Adrenal gland (tissue), 12 donors: ENCODE results near the gene PRICKLE2. TPM values are rescaled to one million over a fixed set of nuclear protein-coding genes. Genes with fewer than 3 reads are reported as not detected.
A peak's percentile ranks its signal among the peaks of the same experiment; 100 is the strongest.

Experiments used
- DNase-seq, 7 donors: peaks; one replicate each; pipeline ENCODE4 v3.0.0-alpha.2; 2019 to 2020
- H3K27ac ChIP-seq, 5 donors: fragments of 200-600 bp; sonication (generic) in 4 of 5; 1 replicate in 3 of 5; 2 replicates in 2 of 5; pipeline versions ENCODE4 v1.5.1 to v1.8.0; 2016 to 2020; ENCODE audit warnings: mild to moderate bottlenecking in 1 of 5
- H3K27me3 ChIP-seq: fragments of 200-600 bp; 2 replicates; pipeline ENCODE4 v1.8.0; 2021
- H3K36me3 ChIP-seq, 2 donors: fragments of 200-600 bp; replicated peaks in 1 of 2; 1 replicate in 1 of 2; 2 replicates in 1 of 2; pipeline versions ENCODE4 v1.5.1 to v1.8.0; 2018 to 2022
- H3K4me1 ChIP-seq, 2 donors: fragments of 200-600 bp; replicated peaks in 1 of 2; 1 replicate in 1 of 2; 2 replicates in 1 of 2; pipeline versions ENCODE4 v1.5.1 to v1.8.0; 2018 to 2021
- H3K4me3 ChIP-seq, 4 donors: fragments of 200-600 bp; sonication (generic) in 3 of 4; one replicate each; pipeline ENCODE4 v1.5.1; 2016 to 2018
- H3K9me3 ChIP-seq, 3 donors: fragments of 200-600 bp; sonication (generic) in 1 of 3; replicated peaks in 1 of 3; 1 replicate in 2 of 3; 2 replicates in 1 of 3; pipeline versions ENCODE4 v1.5.1 to v1.8.0; 2016 to 2021
- POLR2A ChIP-seq, 2 donors: fragments of 450-650 bp; IDR thresholded peaks; one replicate each; pipeline ENCODE4 v1.6.1; 2017; ENCODE audit warnings: antibody characterized with exemption in 2 of 2, mild to moderate bottlenecking in 2 of 2, moderate library complexity in 1 of 2
- WGBS, 4 donors: extraction: QIAGEN DNeasy Blood & Tissue Kit in 2 of 4; methylation state at CpG; one replicate each; pipeline versions ENCODE4 v1.1.5 to v1.1.7; 2013 to 2017; 5-methylcytosine and 5-hydroxymethylcytosine counted together
- intact Hi-C, 2 donors: fragments of 100-400 bp; cut with DNase I; formaldehyde crosslinking; loops; one replicate each; pipeline versions ENCODE4 v1.14.1 to v1.15.0; 2022 to 2023
- polyA plus RNA-seq, 3 donors: library from polyadenylated mRNA; stranded (reverse); fragments of 200-250 nt in 2 of 3; fragments of 350-450 nt in 1 of 3; fragmentation: Illumina TruSeq in 1 of 3; extraction: RNeasy Lipid Tissue Mini Kit (QIAGEN cat#74804) in 1 of 3; gene quantifications; one replicate each; pipeline ENCODE4 v1.2.3, GENCODE V29; 2013 to 2014
- total RNA-seq, 9 donors: library from RNA; depleted of rRNA in 4 of 9; stranded (reverse); fragments of >200 nt in 4 of 9; fragments of 120-200 nt in 1 of 9; fragmentation: NEBNext Ultra II Directional in 1 of 9; extraction: Animal tissue kit (Norgen Biotek cat#: 25700) in 1 of 9; gene quantifications; one replicate each; pipeline versions ENCODE4 v1.1.0 to v1.2.4, GENCODE V29; 2013 to 2023
- TF ChIP-seq, protein P1 (sequence below), 6 experiments: fragments of 450-650 bp in 4 of 6; fragments of 200-600 bp in 2 of 6; sonication (generic) in 1 of 6; IDR thresholded peaks; 1 replicate in 5 of 6; 2 replicates in 1 of 6; pipeline versions ENCODE4 v1.5.1 to v1.8.0; 2016 to 2021; ENCODE audit warnings: antibody characterized with exemption in 6 of 6, mild to moderate bottlenecking in 2 of 6, moderate library complexity in 1 of 6
- donor health status: healthy with polysubstance abuse.
- donor health status: Bipolar disorder and iron deficiency.
- donor health status: DM: yes; HTN: yes; CAD: no.
- donor health status: DM: no; HTN: no; CAD: no.
- donor health status: DM: no; HTN: no; CAD: no.
- donor health status: DM: yes; HTN: yes; CAD: no.

The PRICKLE2 gene
- total and polyA plus RNA-seq, 12 donors, result 1.3 to 15.7 (median 8.1) TPM

DNA sequence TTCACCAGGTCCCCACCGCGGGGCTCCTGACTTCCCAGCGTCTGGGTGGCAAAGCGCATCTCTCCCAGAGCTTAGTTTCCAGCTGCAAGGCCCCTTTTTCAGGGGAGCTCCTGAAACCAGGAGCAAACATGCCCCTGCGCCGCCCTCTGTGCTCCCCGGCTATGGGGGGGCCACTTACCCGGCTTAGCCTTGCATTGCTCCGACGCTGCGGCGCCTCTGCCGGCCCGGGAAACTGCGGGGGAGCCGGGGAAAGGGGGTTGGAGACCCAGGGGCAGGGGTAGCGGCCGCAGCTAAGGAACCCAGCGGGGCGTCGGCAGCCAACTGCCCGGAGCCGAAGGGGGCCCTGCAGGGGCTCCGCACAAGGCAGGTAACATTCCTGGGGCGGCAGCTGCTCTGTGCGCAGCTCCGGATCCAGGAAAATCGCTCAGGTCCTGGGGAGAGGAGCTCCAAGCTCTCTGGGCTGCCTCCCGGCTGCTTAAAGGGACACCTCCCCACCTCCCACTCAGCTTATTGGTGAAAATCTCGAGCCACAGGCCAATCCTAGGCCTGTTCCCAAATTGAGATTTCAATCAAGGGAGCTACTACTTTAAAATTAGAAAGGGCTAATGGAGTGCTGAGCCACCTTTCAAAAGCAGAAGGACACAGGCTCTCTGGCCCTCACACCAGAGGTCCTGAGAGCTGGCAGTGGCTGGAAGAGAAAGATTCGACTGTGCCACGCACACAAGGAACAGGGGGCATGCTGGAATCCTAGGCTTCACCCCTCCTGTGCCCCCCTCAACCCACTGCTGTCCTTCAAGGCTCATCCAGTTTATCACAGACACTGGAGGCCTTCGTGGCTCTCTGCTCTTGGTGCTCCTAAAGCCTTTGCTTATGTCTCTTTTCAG, 42.7 kb upstream of the PRICKLE2 start:
- H3K36me3 ChIP-seq, result no peaks in the 10 kb centered on the region
- TF ChIP-seq, protein P1, sequence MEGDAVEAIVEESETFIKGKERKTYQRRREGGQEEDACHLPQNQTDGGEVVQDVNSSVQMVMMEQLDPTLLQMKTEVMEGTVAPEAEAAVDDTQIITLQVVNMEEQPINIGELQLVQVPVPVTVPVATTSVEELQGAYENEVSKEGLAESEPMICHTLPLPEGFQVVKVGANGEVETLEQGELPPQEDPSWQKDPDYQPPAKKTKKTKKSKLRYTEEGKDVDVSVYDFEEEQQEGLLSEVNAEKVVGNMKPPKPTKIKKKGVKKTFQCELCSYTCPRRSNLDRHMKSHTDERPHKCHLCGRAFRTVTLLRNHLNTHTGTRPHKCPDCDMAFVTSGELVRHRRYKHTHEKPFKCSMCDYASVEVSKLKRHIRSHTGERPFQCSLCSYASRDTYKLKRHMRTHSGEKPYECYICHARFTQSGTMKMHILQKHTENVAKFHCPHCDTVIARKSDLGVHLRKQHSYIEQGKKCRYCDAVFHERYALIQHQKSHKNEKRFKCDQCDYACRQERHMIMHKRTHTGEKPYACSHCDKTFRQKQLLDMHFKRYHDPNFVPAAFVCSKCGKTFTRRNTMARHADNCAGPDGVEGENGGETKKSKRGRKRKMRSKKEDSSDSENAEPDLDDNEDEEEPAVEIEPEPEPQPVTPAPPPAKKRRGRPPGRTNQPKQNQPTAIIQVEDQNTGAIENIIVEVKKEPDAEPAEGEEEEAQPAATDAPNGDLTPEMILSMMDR (IDR thresholded peaks at IDR 0.05), result no peak
- peak; percentile 48 to 52 for TF ChIP-seq POLR2A (IDR thresholded peaks at IDR 0.05)
- H3K4me1 ChIP-seq, result peaks cover 10 to 23% of the 10 kb centered on the region in 2 donors
- peak; percentile 49 to 80 (median 58) for DNase-seq
- peak overlapping the region in 2 of 4 donors; percentile 47 to 76 for H3K4me3 ChIP-seq
- peak overlapping the region in 3 of 5 donors; percentile 23 to 89 (median 76) for H3K27ac ChIP-seq
- 6 to 28% (median 10%) methylated on average over 3 to 33 of the region's 33 CpGs for WGBS, 4 donors
- no peaks in the 10 kb centered on the region for H3K9me3 ChIP-seq
- intact Hi-C loops, result no loop called here
- H3K27me3 ChIP-seq, result no peaks in the 10 kb centered on the region

DNA sequence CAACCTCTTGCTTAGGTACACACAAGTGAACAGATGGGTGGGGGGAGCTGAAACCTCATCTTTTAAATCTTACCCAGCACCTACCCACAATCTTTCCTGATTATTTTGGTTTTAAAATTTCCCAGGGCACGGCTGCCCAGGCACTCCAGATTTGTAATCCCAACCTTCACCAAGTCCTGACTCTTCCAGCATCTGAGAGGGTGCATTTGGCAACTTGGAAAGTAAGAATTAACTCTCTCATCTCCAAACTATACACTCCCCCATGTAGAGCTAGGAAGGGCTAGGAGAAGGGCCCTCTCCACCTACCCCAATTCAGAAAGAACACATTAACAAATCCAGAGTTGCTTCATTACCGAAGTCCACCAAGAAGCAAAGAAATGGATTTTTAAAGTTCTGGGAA, 41.7 kb upstream of the PRICKLE2 start:
- WGBS, 4 donors, result 39 to 47% (median 44%) methylated on average over 2 of the region's 2 CpGs
- no peak for TF ChIP-seq POLR2A (IDR thresholded peaks at IDR 0.05)
- TF ChIP-seq, protein P1 (IDR thresholded peaks at IDR 0.05), result no peak
- intact Hi-C loops, result no loop called here
- DNase-seq, result no peak
- Histone ChIP-seq H3K4me3 (peak overlapping the region in 1 of 4 donors; percentile 76), H3K27ac (peak overlapping the region in 3 of 5 donors; percentile 28 to 89 (median 76)), H3K36me3 (no peaks in the 10 kb centered on the region), H3K9me3 (no peaks in the 10 kb centered on the region), H3K27me3 (no peaks in the 10 kb centered on the region), H3K4me1 (peaks cover 10 to 23% of the 10 kb centered on the region in 2 donors)

DNA sequence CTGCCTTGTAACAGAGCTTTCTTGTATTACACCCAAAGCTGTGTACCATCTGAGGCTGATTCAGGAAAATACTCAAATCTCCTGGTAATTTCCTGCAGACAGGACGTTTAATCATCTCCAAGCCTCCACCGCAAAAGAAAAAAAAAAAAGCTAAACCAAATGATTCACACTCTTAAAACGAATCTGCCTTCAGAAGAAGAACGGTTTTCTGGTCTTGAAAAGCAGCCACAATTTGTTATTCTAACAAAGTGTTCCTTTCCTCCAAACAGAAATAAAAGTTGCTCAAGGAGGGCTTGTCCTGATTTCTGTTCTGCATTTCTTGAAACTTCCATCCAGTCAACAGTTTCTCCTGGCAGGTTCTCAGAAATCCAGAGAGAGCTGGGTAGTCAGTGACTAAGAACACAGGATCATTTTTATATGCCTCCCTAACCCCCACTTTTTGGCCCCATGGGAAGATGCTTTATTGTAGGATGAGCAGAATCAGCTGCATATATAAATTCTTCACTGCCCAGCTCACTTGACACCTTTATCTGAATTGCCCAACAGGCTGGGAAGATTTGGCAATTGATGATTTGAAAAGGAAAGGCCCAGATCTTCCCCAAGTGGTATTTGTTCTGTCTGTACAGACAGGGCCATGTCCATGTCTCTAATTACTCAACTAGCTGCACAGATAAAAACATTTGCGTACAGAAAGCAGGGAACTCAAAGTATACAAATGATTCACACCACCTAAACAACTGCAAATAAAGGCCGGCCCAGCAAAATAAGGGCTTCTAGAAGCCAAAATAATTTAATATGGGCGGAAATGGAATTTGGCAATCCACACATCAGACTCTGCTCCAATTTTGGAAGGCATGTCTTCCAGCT, 41.0 kb upstream of the PRICKLE2 start:
- peak in 6 of 7 donors; percentile 18 to 56 (median 38) for DNase-seq
- TF ChIP-seq, protein P1 (IDR thresholded peaks at IDR 0.05), result no peak
- TF ChIP-seq POLR2A (IDR thresholded peaks at IDR 0.05), result no peak
- Histone ChIP-seq H3K36me3 (no peaks in the 10 kb centered on the region), H3K27me3 (no peaks in the 10 kb centered on the region), H3K9me3 (no peaks in the 10 kb centered on the region), H3K27ac (peak overlapping the region in 3 of 5 donors; percentile 28 to 89 (median 76)), H3K4me3 (peak overlapping the region in 1 of 4 donors; percentile 76), H3K4me1 (peaks cover 10 to 23% of the 10 kb centered on the region in 2 donors)
- intact Hi-C loops, result no loop called here
- 14 to 20% (median 16%) methylated on average over 7 of the region's 7 CpGs for WGBS, 4 donors

DNA sequence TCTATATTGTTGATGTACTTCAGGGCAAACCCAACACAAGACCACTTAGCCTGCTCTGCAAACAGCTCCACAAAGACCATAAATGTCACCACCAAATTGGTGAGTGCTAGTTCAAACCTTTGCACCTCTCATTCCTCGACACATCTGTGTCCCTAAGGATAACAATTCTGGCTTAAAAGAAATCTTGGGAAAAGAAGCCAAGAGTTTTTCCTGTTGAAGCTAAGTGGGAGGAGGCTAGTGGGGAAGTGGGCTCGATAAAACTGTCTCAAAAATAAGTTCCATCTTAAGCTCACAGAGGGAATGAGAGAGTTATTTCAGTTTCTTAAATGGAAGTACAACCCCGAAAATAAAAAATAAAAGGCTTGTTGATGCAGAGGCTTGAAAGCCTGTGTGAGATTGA, 40.4 kb upstream of the PRICKLE2 start:
- H3K4me3 ChIP-seq, result peak overlapping the region in 1 of 4 donors; percentile 9
- H3K27me3 ChIP-seq, result no peaks in the 10 kb centered on the region
- intact Hi-C loops, result no loop called here
- peaks cover 10 to 23% of the 10 kb centered on the region in 2 donors for H3K4me1 ChIP-seq
- H3K9me3 ChIP-seq, result no peaks in the 10 kb centered on the region
- H3K36me3 ChIP-seq, result no peaks in the 10 kb centered on the region
- TF ChIP-seq, protein P1 (IDR thresholded peaks at IDR 0.05), result no peak
- TF ChIP-seq POLR2A (IDR thresholded peaks at IDR 0.05), result no peak
- H3K27ac ChIP-seq, result peak overlapping the region in 2 of 5 donors; percentile 76 to 89
- WGBS, 4 donors, result 30 to 40% (median 34%) methylated on average over 3 of the region's 3 CpGs
- DNase-seq, result no peak
